Brain microvascular endothelial cell (primary cell): ENCODE data around the gene GLRX2.
A peak's percentile ranks its signal among the peaks of the same experiment; 100 is the strongest.

Source experiments
- DNase-seq: peaks from one replicate; pipeline ENCODE4 v3.0.0-alpha.2; 2020
- H3K27ac ChIP-seq: fragments of 250-450 bp; sonication (Bioruptor Pico); 2 replicates; pipeline ENCODE4 v1.5.1; 2020; ENCODE audit warnings: mild to moderate bottlenecking, moderate library complexity
- H3K27me3 ChIP-seq: fragments of 250-450 bp; sonication (Bioruptor Pico); replicated peaks from 2 replicates; pipeline ENCODE4 v1.5.1; 2020; ENCODE audit warnings: mild to moderate bottlenecking
- H3K36me3 ChIP-seq: fragments of 250-450 bp; sonication (Bioruptor Pico); replicated peaks from 2 replicates; pipeline ENCODE4 v1.5.1; 2020; ENCODE audit warnings: mild to moderate bottlenecking
- H3K4me3 ChIP-seq: 2 replicates; pipeline ENCODE4 v1.5.1; 2011; ENCODE audit warnings: low read depth, mild to moderate bottlenecking, control low read depth, low read length, moderate library complexity
- CTCF ChIP-seq: IDR thresholded peaks from 2 replicates; pipeline ENCODE4 v1.5.1; 2011; ENCODE audit warnings: low read depth, mild to moderate bottlenecking, moderate library complexity, low read length, control low read depth, inconsistent platforms; ENCODE audit errors: missing control alignments
- in situ Hi-C: cut with HindIII; loops from 2 replicates; pipeline ENCODE4 v1.10.0; 2017; ENCODE audit warnings: low sequenced_read_pairs, low pct_ligation_motif_present

Gene GLRX2

GRCh38 chr1:193141804-193142203, 36.6 kb upstream of the GLRX2 start:
- no peak for DNase-seq
- Histone ChIP-seq H3K27me3 (no peaks in the 10 kb centered on the region), H3K27ac (no peak overlapping the region), H3K4me3 (no peak overlapping the region), H3K36me3 (peaks cover 21% of the 10 kb centered on the region)
- in situ Hi-C loops, result no loop called here
- TF ChIP-seq CTCF, result no peak

GRCh38 chr1:193140254-193140653, 35.0 kb upstream of the GLRX2 start:
- no peaks in the 10 kb centered on the region for H3K27me3 ChIP-seq
- TF ChIP-seq CTCF, result no peak
- H3K36me3 ChIP-seq, result peaks cover 20% of the 10 kb centered on the region
- no peak overlapping the region for H3K27ac ChIP-seq
- in situ Hi-C loops, result no loop called here
- H3K4me3 ChIP-seq, result no peak overlapping the region
- DNase-seq, result no peak

GRCh38 chr1:193131266-193131860, 26.1 kb upstream of the GLRX2 start:
- Histone ChIP-seq H3K27me3 (no peaks in the 10 kb centered on the region), H3K27ac (no peak overlapping the region), H3K36me3 (peaks cover 29% of the 10 kb centered on the region), H3K4me3 (no peak overlapping the region)
- in situ Hi-C loops, result no loop called here
- no peak for TF ChIP-seq CTCF
- no peak for DNase-seq

GRCh38 chr1:193125369-193125768, 20.2 kb upstream of the GLRX2 start:
- Histone ChIP-seq H3K36me3 (peaks cover 7% of the 10 kb centered on the region), H3K27ac (no peak overlapping the region), H3K4me3 (no peak overlapping the region), H3K27me3 (no peaks in the 10 kb centered on the region)
- in situ Hi-C loops, result no loop called here
- no peak for TF ChIP-seq CTCF
- DNase-seq, result no peak

- DNase-seq, result no peak
- in situ Hi-C loops, result no loop called here
- H3K36me3 ChIP-seq, result no peaks in the 10 kb centered on the region
- H3K27ac ChIP-seq, result no peak overlapping the region
- TF ChIP-seq CTCF, result no peak
- peak overlapping the region; percentile 18 for H3K4me3 ChIP-seq
- H3K27me3 ChIP-seq, result no peaks in the 10 kb centered on the region
Observed at GRCh38 chr1:193123751-193124150, 18.5 kb upstream of the GLRX2 start.
